ENCODE results near the gene PCDHGA5.

- TF ChIP-seq FOXP2 (optimal IDR thresholded peaks at IDR 0.05; ENCODE audit: borderline replicate concordance, extremely low read depth, extremely low read length, insufficient read depth) (no peak), TAF1 (IDR thresholded peaks at IDR 0.05; ENCODE audit: borderline replicate concordance, insufficient read depth, low read length) (no peak), POLR2AphosphoS5 (IDR thresholded peaks at IDR 0.05; ENCODE audit: low read depth, low read length) (no peak)
Measured at GRCh38 chr5:141388661-141389060, 24.7 kb downstream of the PCDHGA5 start.

Measured in PFSK-1 (cell line).